ENCODE data around the gene GBP6.
"Not testable (repeated sequence)": the region's sequence is repeated elsewhere in the genome, so short reads cannot be mapped to it uniquely, and the experiment has no call there.

Gene GBP6

GRCh38 chr1:89429062-89429461 lies 65.2 kb downstream of the GBP6 start:
- Histone ChIP-seq H3K9ac (ENCODE audit: low read depth, low read length) (no peak overlapping the region), H3K4me1 (ENCODE audit: control insufficient read depth, insufficient read depth, low read length) (no peaks in the 10 kb centered on the region), H3K36me3 (ENCODE audit: insufficient read depth, low read length) (no peaks in the 10 kb centered on the region), H3K27me3 (ENCODE audit: control insufficient read depth, insufficient read depth, low read length) (peaks cover 3% of the 10 kb centered on the region), H3K4me2 (ENCODE audit: low read length) (no peak overlapping the region), H3K9me3 (replicated peaks; ENCODE audit: low read length) (no peaks in the 10 kb centered on the region), H3K4me3 (ENCODE audit: low read length) (no peak overlapping the region)

GRCh38 chr1:89429681-89430080 lies 65.8 kb downstream of the GBP6 start:
- H3K4me1 ChIP-seq (ENCODE audit: control insufficient read depth, insufficient read depth, low read length); H3K9ac ChIP-seq (ENCODE audit: low read depth, low read length); H3K27me3 ChIP-seq (ENCODE audit: control insufficient read depth, insufficient read depth, low read length); H3K4me3 ChIP-seq (ENCODE audit: low read length); H3K9me3 ChIP-seq (replicated peaks; ENCODE audit: low read length); H3K4me2 ChIP-seq (ENCODE audit: low read length); H3K36me3 ChIP-seq (ENCODE audit: insufficient read depth, low read length): not testable (repeated sequence)

DNA sequence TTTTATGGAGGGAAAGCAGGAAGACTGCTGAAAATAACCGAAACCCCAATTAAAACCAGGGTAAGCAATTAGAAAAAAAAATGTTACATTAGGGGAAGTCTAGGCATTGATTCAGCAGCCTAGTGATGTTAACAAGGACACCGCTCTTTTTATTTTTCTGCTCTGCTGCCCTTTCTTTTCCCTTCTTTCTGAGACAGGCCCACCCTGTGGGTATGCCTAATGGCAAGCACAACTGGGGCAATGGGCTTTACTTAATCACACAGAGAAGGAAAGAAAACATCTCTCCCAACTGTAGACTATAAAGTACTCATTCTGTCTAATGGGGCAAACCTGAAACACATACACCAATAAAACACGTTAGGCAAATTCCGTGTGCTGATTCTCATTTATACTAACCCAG lies 69.6 kb downstream of the GBP6 start:
- no peak overlapping the region for H3K4me3 ChIP-seq (ENCODE audit: low read length)
- H3K27me3 ChIP-seq (ENCODE audit: control insufficient read depth, insufficient read depth, low read length) = peaks cover 7% of the 10 kb centered on the region
- H3K9ac ChIP-seq (ENCODE audit: low read depth, low read length) = no peak overlapping the region
- no peaks in the 10 kb centered on the region for H3K9me3 ChIP-seq (replicated peaks; ENCODE audit: low read length)
- no peak overlapping the region for H3K4me2 ChIP-seq (ENCODE audit: low read length)
- H3K4me1 ChIP-seq (ENCODE audit: control insufficient read depth, insufficient read depth, low read length) = no peaks in the 10 kb centered on the region
- no peaks in the 10 kb centered on the region for H3K36me3 ChIP-seq (ENCODE audit: insufficient read depth, low read length)

DNA sequence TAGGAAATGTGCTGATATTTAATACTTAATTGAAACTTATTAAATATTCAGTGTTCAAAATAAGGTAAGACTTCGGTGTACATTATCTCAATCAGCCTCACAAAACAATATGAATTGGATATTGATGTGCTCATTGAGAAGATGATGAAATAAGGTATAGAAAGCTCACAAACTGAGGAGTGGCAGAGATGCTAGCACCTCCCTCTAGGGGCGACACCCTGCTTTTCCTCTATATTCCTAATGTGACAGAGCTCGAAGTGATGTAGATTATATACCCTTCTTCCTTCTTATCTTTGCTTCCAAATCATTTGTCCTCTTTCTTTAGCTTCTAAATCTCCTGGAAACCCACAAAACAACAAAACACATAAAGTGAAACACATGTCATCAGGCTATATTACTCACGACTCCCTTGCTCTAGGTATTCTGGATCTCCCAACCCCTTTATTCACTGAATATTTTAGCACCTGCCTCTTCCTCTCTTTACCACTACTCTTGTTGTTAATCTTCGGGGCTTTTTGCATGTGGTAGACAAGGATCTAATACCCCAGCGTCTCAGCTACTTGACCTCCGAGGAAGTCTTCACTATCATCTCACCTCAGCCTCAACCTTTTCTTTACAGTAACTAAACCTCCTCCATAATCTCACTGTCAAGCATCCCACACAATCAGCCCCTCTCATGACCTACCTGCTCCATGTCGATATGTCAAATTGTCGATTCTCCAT lies 70.4 kb downstream of the GBP6 start:
- not testable (repeated sequence) for H3K27me3 ChIP-seq (ENCODE audit: control insufficient read depth, insufficient read depth, low read length); H3K9ac ChIP-seq (ENCODE audit: low read depth, low read length); H3K4me3 ChIP-seq (ENCODE audit: low read length); H3K36me3 ChIP-seq (ENCODE audit: insufficient read depth, low read length); H3K4me2 ChIP-seq (ENCODE audit: low read length); H3K4me1 ChIP-seq (ENCODE audit: control insufficient read depth, insufficient read depth, low read length); H3K9me3 ChIP-seq (replicated peaks; ENCODE audit: low read length)
